Activated CD8-positive, alpha-beta memory T cell treated with anti-CD3 and anti-CD28 coated beads for 48 hours (primary cell): Measurements from ENCODE around the gene E2F2.

ENCODE experiments used
- DNase-seq, 3 experiments: peaks; one replicate each; pipeline ENCODE4 v3.0.0-alpha.2; 2020; ENCODE audit warnings: low read depth in 2 of 3, low spot score in 2 of 3

The E2F2 gene, protein sequence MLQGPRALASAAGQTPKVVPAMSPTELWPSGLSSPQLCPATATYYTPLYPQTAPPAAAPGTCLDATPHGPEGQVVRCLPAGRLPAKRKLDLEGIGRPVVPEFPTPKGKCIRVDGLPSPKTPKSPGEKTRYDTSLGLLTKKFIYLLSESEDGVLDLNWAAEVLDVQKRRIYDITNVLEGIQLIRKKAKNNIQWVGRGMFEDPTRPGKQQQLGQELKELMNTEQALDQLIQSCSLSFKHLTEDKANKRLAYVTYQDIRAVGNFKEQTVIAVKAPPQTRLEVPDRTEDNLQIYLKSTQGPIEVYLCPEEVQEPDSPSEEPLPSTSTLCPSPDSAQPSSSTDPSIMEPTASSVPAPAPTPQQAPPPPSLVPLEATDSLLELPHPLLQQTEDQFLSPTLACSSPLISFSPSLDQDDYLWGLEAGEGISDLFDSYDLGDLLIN

DNA sequence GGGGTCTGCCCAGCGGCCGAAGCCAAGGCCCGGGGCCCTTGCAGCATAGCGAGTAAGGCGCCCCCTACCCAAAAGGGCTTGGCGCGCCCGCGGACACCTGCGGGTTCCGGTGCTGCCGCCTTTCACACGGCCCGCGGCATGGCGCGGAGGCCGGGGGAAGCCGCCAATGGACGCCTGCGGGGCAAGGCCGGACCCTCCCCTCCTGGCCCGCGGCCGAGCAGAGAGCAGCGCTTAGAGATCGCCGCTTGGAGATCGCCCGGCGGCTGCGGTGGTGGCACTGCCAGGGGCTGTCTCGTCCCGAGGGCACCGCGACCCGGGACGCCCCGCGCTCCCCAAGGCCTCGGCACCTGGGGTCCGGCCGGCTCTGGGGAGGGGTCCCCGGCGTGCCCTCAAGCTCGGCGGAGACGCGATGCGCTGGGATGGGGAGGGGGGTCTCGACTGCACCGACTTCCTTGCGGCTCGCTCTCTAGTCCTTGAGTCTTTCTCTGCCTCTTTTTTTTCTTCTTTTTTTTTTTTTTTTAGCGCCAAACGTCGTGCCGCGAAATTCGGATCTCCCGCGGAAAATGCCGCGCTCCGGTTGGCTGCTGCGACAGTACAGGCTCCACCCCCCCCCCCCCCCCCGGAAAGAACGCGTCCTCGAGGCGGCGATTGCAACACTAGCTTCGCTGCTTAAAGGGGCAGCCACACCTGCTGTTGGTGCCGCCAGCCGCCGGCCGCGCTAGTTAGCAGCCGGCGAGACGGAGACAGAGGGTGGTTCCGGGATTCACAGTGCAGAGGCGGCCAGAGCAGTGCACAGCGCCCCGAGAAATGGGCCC is at the start of gene E2F2:
TSS of gene E2F2 (minus strand) at position 487 of the 815 bp plus-strand sequence. CDS start at position 47, 440 bp downstream.
- peak in 2 of 3 experiments; percentile 61 to 63 for DNase-seq

DNA sequence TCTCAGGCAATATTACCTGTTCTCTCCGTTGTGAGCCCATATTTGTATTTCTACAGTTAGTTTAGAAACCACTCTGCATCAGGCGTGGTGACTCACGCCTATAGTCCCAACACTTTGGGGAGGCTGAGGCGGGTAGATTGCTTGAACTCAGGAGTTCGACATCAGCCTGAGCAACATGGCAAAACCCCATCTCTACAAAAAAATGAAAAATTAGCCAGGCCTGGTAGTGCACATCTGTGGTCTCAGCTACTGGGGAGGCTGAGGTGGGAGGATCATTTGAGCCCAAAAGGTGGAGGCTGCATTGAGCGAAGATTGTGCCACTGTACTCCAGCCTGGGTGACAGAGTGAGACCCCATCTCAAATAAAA is 47.9 kb upstream of the E2F2 start:
- no peak for DNase-seq

DNA sequence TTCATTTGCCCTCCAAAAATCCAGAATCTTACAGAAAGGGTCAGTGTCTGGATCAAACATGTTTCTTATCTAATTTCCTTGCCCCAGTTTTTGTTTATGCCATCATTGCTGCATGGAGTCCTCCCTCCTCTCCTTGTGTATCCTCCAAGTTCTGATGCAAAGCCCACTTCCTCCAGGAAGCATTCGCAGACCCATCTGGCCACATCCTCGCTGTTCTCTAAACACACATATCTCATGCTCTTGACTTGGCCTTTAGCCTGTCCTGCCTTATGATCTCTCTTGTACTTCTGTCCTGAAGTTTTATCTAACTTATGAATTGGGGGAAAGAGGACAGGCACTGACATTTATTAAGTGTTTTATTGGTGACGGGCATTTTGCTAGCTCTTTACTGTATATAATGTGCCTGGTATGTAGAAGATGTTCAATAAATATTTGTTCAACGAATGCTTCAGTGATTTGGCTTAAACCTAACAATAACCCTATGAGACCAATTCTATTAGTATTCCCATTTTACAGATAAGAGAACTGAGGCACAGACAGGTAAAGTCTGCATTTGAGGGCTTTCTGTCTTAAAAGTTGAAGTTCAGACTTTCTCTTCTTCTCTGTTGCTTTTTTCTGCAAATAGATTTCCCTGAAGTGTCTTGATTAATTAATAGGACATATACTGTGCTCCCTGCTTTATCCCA is 47.4 kb upstream of the E2F2 start:
- no peak for DNase-seq

DNA sequence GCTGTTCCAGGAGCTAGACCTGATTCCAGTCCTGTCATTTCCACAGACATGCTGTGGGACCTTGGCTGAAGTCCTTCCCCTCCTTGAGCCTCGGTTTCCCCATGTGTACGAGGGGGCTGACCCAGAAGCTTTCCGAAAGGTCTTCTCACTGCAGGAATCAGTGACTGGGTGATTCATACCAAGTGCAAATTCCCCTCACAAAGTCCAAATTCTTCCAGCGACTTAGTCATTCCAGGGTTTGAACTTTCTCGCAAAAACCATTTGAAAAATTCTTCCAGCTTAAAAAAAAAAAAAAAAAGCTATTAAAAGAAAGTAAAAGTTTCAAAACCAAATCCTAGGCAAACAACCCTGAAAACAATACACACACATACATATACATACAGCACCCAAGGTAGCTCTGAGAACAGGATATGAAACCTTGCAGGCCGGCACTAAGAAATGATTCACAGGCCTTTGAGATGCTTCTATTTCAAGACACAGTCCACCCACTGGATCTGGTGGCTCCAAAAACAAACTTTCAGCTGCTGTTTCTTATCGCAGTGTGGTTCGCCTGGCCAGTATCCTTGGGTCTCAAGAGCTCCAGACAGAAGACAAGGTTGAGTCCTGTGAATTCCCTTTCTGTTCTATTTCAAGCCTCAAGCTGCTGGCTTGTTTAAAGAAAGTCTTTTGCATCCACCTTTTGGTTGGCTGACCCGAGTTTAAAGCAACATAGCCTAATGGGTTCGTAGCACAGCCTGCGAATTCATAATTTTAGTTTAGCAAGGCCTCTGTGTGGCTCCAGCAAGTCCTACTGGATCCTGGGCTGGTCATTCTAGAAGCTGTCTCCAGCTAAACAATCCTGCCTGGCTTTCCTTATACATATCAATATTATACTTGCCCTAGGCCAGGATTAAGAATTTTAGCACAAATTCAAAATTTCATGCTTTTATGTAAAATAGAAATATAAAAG is 46.3 kb upstream of the E2F2 start:
- DNase-seq = no peak

DNA sequence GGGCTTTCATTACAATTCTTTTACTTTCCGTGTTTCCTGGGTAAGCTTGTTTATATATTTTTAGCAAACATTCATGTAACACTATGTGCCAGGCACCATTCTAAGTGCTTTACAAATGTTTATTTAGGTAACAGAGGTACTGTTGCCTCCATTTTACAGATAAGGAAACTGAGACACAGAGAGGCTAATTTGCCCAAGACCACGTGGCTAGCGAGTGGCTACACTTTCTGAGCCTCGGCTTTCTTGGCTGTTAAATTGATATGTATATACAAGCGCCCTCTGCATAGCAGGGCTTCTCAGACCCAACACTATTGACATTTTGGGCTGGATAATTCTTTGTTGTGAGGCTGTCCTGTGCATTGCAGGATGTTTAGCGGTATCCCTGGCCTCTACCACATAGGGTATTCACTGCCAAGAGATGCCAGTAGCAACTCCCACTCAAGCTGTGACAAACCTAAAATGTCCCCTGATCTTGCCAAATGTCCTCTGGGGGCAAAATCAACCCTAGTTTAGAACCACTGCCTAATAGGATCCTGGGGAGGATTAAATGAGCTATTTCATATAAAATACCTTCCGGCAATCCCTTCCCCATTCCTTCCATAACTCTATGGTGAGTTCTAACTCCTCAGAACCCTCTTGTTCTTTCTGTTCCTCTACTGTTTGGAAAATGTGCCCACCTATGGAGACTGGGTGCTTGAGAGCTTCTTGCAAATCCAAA is 45.5 kb upstream of the E2F2 start:
- no peak for DNase-seq

DNA sequence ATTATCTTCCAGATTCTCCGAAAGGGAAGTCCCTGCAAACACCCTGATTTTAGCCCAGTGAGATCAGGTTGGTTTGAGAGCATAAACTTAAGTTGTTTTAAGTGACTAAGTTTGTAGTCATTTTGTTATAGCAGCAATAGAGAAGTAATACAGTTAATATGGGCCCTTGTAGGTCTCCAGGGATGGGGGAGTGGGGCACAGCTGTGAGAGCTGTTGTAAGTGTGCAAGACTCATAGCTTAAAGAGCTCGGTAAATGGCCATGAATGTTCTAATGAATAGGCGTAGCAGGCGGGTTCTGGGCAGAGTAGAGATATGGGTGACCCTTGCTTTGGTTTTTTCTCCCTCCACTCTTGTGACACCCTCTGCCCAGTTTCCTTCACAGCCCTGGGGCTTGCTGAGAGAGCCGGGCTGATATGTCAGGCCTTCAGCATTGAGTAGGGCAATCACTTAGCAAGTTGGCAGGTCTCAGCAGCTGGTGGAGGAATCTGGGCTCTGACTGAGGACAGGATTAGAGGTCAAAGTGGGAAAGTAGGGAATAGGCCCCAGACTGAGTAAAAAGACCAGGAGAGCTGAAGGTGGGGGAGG is 44.3 kb upstream of the E2F2 start:
- no peak for DNase-seq

DNA sequence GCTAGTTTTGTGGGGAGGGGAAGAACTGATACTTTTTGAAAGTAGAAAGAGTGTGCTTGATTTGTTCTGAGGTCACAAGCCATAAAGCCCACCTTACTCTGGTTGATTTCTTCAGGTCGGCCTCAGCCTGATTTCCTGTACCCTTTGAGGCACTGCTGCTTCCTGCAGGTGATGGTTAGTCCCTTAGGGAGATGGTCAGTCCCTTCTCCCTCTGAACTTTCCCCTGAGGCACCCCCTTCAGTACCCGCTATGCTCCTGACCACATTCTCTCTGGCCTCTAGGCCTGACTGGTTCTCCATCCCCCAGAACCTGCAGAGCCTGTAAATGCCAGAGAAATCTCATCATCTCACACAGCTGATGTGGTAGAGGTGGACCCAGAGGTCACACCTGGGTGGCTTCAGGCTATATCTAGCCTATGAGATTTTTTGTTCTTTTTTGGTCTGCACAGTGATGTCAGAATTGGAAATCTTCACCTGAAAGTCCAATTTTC is 43.3 kb upstream of the E2F2 start:
- DNase-seq = no peak

DNA sequence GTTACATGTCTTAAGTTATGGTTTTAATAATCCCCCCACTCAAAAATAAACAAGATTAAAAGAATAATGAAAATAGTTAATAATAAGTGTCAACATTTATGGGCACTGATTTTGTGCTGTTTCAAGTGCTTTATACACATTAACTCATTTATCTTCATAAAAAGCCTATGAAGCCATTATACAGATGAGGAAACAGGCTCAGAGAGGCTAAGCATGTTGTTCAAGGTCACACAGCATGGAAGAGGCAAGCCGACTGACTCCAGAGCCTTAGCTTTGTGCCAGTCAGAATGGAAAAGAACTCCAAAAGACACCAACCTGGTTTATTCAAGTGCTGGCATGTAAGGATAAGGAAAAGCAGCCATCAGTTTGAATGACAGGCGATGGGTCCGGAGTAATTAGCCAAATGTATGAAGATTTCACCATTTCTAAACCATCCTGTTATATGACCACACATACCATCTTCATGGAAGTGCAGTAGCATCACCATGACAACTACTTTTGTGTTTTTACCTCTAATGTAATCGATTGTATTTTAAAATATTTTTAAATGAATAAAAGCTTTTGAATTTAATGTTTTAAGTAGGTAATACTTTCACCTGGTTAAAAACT is 42.6 kb upstream of the E2F2 start:
- DNase-seq = no peak

DNA sequence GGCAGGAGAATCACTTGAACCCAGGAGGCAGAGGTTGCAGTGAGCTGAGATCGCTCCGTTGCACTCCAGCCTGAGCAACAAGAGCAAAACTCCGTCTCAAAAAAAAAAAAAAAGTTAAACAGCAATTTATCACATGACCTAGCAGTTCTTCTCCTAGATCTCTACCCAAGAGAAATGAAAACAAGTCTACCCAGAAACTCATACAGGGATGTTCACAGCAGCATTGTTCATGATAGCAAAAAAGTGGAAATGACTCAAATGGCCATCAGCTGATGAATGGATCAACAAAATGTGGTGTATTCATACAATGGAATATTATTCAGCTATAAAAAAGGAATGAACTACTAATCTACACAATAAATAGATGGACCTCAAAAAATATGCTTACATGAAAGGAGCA is 40.4 kb upstream of the E2F2 start:
- no peak for DNase-seq

DNA sequence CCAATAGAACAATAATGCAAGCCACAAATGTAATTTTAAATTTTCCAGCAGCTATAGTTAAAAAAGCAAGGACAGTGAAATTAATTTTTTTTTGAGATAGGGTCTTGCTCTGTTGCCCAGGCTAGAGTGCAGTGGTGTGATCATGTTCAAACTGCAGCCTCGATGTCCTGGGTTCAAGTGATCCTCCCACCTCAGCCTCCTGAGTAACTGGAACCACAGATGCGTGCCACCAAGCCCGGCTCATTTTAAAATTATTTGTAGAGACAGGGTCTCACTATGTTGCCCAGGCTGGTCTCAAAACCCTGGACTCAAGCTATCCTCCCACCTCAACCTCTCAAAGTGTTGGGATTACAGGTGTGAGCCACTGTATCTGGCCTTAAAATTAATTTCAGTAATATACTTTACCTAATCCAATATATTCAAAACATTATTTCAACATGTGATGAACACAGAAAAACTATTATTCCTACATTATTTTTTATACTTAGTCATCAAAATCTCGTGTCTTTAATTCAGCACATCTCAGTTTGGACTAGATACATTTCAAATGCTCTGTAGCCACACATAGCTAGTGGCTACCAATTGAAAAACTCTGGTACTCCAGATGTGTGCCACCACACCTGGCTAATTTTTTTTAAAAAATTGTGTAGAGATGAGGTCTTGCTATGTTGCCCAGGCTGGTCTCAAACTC is 39.1 kb upstream of the E2F2 start:
- no peak for DNase-seq

DNA sequence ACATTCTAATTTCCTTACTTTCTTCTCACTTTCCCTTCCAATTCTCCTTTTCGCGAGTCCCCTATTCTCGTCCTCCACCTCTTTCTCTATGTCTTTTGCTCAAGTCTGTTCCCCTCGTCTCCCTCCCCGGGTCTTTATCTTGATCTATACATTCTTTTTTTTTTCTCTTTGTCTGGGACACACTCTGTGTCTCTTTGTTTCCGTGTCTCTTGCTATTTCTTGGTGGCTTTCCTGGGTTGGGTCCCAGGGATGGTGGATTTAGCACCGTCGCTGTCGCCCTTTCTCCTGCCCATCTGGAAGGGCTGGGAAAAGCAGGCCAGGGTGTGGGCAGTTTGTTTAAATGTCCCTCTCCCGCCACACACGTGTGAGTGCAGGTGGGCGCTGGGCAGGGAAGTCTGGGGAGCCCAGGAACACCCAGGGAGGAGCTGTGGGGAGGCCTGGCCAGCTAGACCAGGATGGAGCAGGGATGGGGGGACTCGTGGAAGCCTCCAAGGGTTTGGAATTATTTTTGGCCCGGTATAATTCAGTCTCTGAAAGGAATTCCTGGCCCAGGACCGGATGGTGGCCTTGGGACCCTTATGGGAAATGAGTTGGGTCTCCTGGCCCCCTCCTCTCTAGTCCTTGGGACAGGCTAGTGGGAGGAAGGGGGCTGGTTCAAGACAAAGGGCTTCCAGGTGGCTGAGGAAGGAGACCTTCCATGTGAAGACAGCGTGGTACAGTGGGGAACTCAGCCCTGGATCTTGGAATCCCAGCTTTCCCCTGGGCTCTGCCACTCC is 37.8 kb upstream of the E2F2 start:
- DNase-seq = no peak

DNA sequence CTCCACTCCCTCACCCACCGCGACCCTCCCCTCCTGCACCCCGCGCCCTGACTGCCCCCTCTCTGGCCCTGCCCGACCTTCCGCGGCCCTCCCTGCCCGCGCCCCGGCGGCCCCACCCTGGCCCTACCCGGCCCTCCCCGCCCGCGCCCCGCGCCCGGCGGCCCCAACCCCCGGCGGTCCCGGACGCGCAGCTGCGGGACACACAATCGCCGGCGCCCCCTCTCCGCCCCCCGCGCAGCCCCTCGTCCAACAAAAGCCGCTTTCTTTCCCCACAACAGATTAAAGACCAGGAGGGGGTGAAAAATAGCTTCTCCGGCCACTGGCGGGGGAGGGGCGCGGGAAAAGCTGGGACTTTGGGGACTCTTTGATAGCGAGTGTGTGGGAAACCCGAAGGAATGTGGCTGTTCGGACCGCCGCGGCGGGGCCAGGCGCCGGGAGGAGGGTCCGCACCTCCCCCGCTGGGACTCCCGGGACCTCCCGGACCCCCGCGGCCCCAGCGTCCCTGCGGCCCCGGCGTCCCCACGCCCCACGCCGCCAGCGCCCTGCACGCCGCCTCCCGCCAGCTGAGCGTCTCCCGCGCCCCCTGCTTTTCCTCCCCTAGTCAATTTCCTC is 37.1 kb upstream of the E2F2 start:
- DNase-seq = no peak

DNA sequence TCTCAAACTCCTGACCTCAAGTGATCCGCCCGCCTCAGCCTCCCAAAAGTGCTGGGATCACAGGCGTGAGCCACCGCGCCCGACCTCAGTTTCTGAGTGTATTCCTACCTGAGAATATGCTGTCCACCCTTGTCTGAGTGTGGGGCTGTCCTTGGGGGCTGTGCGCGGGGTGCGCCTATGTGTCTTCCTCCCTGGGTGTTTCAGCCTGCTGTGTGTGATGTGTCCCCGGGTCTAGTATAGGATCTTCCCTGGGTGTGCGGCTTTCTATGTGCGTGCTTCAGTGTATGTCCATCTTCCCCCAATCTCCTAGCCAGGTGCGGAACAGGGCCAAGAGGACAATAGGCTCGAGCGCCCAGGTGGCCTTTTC is 36.6 kb upstream of the E2F2 start:
- DNase-seq = no peak

DNA sequence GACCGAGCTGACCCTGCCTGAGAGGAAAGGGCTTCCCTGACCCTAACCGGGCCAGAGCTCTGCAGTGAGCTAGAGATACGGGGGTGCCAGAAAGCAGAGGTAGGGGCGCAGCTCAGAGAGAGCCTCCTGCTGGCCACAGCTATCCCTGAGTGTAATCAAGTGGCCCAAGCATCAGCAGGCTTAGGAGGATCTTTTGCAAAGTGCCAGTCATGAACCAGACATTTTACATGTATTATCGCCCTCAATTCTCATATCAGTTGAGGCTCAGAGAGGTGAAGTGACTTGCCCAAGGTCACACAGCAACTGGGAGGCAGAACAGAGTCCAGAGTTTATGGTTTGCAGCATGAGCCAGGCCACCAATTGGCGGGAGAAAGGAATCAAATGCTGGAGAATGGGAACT is 35.3 kb upstream of the E2F2 start:
- no peak for DNase-seq

DNA sequence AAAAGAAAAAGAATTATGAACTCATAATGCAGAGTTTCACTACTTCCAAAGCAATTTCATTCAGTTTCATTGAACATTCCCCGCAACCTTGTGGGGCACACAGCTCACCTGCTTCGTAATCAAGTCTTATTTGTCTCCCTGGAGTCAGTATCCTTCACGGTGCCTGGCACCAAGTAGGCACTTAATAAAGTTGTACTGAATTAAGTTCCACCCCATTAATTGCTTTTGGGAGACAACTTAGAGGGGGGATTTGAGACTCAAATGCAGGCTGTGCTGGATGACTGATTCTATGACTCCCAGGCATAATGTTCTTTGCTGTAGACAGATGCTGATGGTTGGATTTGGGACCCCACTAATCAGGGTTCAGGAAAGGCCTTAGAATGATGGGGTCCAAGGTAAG is 34.7 kb upstream of the E2F2 start:
- no peak for DNase-seq

DNA sequence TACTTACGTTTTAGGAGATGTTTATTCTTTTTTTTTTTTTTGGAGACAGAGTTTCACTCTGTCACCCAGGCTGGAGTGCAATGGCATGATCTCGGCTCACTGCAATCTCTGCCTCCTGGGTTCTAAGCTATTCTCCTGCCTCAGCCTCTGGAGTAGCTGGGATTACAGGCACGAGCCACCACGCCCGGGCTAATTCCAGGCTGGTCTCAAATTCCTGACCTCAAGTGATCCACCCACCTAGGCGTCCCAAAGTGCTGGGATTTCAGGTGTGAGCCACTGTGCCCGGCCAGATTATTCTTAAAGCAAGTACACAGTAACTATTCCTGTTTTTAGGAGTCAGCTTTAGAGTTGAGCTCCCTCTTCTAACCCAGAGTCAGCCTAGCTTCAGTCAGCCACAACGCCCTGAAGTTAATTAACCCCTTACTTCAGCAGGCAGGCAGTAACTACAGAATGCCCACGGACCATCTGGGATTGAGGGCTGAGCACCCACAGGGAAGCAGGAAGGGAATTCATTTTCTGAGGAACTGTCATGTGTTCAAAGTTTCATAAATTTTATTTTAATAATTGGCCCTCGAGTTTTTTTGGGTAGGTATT is 33.6 kb upstream of the E2F2 start:
- DNase-seq = no peak

DNA sequence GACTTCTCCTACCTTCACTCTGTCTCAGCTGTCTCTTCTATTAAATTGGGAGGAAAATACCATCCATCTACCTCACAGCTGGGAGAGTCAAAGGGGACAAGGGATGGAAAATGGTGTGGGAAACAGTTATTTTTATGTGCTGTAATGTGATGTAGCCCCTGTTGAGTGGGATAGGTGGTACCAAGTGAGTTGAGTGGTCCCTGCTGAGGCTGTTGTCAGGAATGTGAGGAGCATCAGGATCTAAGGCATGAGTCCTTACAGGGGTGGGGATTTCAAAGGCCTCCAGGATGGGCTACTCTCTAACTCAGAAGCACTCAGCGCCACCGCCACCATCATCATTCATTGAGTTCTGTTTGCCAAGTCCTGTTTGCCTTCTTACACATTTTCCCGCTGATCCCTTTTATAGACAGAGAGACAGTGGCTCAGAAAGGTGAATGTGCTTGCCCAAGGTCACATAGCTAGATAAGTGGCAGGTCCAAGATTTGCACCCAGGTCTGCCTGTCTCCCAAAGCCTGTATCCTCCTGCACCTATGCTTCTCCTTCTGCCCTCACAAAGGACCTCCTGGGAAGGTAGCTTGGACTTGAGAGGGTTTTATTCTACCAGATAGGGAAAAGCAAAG is 32.8 kb upstream of the E2F2 start:
- DNase-seq = no peak
